B cell (primary cell): ENCODE data around the gene BTBD18. TPM values are rescaled to one million over a fixed set of nuclear protein-coding genes. Genes with fewer than 3 reads are reported as not detected.

Source experiments
- ATAC-seq: fragments of 200-7000 bp; cut with Tn5 transposase; one replicate; pipeline ENCODE4 v1.10.0; 2021; ENCODE audit warnings: low read depth, mild to moderate bottlenecking, moderate number of reproducible peaks, moderate library complexity
- CTCF ChIA-PET: fragments of 350-600 bp; sonication (Branson Sonifier 250); formaldehyde crosslinking; loops from one replicate; lab custom pipeline; 2021; ENCODE audit warnings: antibody characterized with exemption, inconsistent platforms; lab: Charles Lee
- POLR2A ChIA-PET: fragments of 350-600 bp; sonication (Branson Sonifier 250); formaldehyde crosslinking; loops from one replicate; lab custom pipeline; 2021; ENCODE audit warnings: antibody characterized with exemption; lab: Charles Lee
- DNase-seq: peaks from one replicate; pipeline ENCODE4 v3.0.0; 2013
- H2AFZ ChIP-seq: 2 replicates; pipeline ENCODE4 v1.6.1; 2012; ENCODE audit warnings: mild to moderate bottlenecking, low read depth, low read length; ENCODE audit not compliant: insufficient read depth, poor library complexity, severe bottlenecking
- H3K27ac ChIP-seq, 2 donors: 1 replicate in 1 of 2; 2 replicates in 1 of 2; pipeline ENCODE4 v1.5.1; 2012 to 2013; ENCODE audit warnings: low read length in 2 of 2, mild to moderate bottlenecking in 2 of 2, moderate library complexity in 1 of 2
- H3K27me3 ChIP-seq, 4 experiments: fragments of 200-600 bp in 1 of 4; sonication (generic) in 1 of 4; replicated peaks in 1 of 4; 1 replicate in 2 of 4; 2 replicates in 2 of 4; pipeline versions ENCODE4 v1.6.1 to v1.7.0; 2013 to 2016; ENCODE audit warnings: low read length in 3 of 4, mild to moderate bottlenecking in 2 of 4, mixed read lengths in 1 of 4, moderate library complexity in 1 of 4; ENCODE audit not compliant: insufficient read depth in 4 of 4, control insufficient read depth in 3 of 4; ENCODE audit errors: control extremely low read depth in 1 of 4
- H3K36me3 ChIP-seq, 2 experiments: replicated peaks in 1 of 2; 1 replicate in 1 of 2; 2 replicates in 1 of 2; pipeline versions ENCODE4 v1.6.1 to v1.7.1; 2013; ENCODE audit warnings: low read length in 1 of 2; ENCODE audit not compliant: insufficient read depth in 2 of 2, control insufficient read depth in 1 of 2; ENCODE audit errors: control extremely low read depth in 1 of 2, extremely low read depth in 1 of 2
- H3K4me1 ChIP-seq, 2 donors: fragments of 200-600 bp in 1 of 2; sonication (generic) in 1 of 2; 1 replicate in 1 of 2; 2 replicates in 1 of 2; pipeline versions ENCODE4 v1.5.1 to v1.6.1; 2013 to 2017; ENCODE audit warnings: low read length in 2 of 2; ENCODE audit not compliant: control insufficient read depth in 2 of 2, insufficient read depth in 2 of 2
- H3K4me2 ChIP-seq: replicated peaks from 2 replicates; pipeline ENCODE3; 2012; ENCODE audit warnings: mild to moderate bottlenecking, low read depth, low read length; ENCODE audit not compliant: poor library complexity, severe bottlenecking
- H3K4me3 ChIP-seq, 5 experiments: fragments of 200-600 bp in 1 of 5; sonication (generic) in 1 of 5; 1 replicate in 3 of 5; 2 replicates in 2 of 5; pipeline versions ENCODE4 v1.5.1 to v1.7.0; 2011 to 2016; ENCODE audit warnings: low read length in 4 of 5, mild to moderate bottlenecking in 4 of 5, low read depth in 2 of 5, control low read depth in 1 of 5, moderate library complexity in 1 of 5; ENCODE audit not compliant: insufficient read depth in 1 of 5; ENCODE audit errors: control extremely low read depth in 1 of 5, extremely low read depth in 1 of 5
- H3K79me2 ChIP-seq: fragments of 200-600 bp; sonication (generic); one replicate; pipeline ENCODE4 v1.6.0; 2016; ENCODE audit warnings: low read length; ENCODE audit not compliant: control insufficient read depth, insufficient read depth
- H3K9ac ChIP-seq: fragments of 200-600 bp; sonication (generic); 2 replicates; pipeline ENCODE4 v1.6.1; 2017; ENCODE audit warnings: mild to moderate bottlenecking, low read length, moderate library complexity
- H3K9me3 ChIP-seq, 3 donors: one replicate each; pipeline versions ENCODE4 v1.6.1 to v1.7.1; 2013; ENCODE audit warnings: low read length in 2 of 3; ENCODE audit not compliant: control insufficient read depth in 2 of 3, insufficient read depth in 1 of 3; ENCODE audit errors: control extremely low read depth in 1 of 3
- H4K20me1 ChIP-seq: 2 replicates; pipeline ENCODE4 v1.6.0; 2012; ENCODE audit warnings: mild to moderate bottlenecking, low read length; ENCODE audit not compliant: insufficient read depth, control insufficient read depth, poor library complexity, severe bottlenecking
- H3K27ac Mint-ChIP-seq: one replicate; pipeline ENCODE4 v1.8.0; 2021; ENCODE audit warnings: mixed read lengths
- H3K27me3 Mint-ChIP-seq: one replicate; pipeline ENCODE4 v1.8.0; 2021; ENCODE audit warnings: mixed read lengths
- H3K4me1 Mint-ChIP-seq: one replicate; pipeline ENCODE4 v1.8.0; 2021; ENCODE audit warnings: mixed read lengths
- H3K4me3 Mint-ChIP-seq: one replicate; pipeline ENCODE4 v1.8.0; 2021; ENCODE audit warnings: mixed read lengths
- H3K9me3 Mint-ChIP-seq: one replicate; pipeline ENCODE4 v1.8.0; 2022; ENCODE audit warnings: mixed read lengths; ENCODE audit not compliant: insufficient read depth
- EZH2 ChIP-seq: IDR thresholded peaks from 2 replicates; pipeline ENCODE4 v1.6.1; 2012; ENCODE audit warnings: borderline replicate concordance, low read depth, mild to moderate bottlenecking, moderate library complexity, low read length; ENCODE audit not compliant: insufficient read depth, poor library complexity, severe bottlenecking
- WGBS: methylation state at CpG from one replicate; pipeline ENCODE4 v1.1.5; 2013; ENCODE audit warnings: missing lambda C conversion rate; ENCODE audit not compliant: insufficient coverage; 5-methylcytosine and 5-hydroxymethylcytosine counted together
- intact Hi-C: fragments of 100-400 bp; cut with micrococcal nuclease; formaldehyde crosslinking; loops from one replicate; pipeline ENCODE4 v1.10.0; 2022
- polyA plus RNA-seq: library from polyadenylated mRNA; depleted of rRNA; stranded (reverse); fragments of >200 nt; gene quantifications from 2 replicates; pipeline ENCODE4 v1.2.3, GENCODE V29; 2012
- total RNA-seq, 2 donors: library from RNA; stranded (reverse); fragments of 120-200 nt in 1 of 2; gene quantifications; 1 replicate in 1 of 2; 2 replicates in 1 of 2; pipeline versions ENCODE4 v1.2.3 to v1.2.4, GENCODE V29; 2013 to 2022
- TF ChIP-seq, protein P1 (sequence below): fragments of 200-600 bp; IDR thresholded peaks from one replicate; pipeline ENCODE4 v1.8.0; 2022; ENCODE audit warnings: antibody characterized with exemption, mild to moderate bottlenecking

The BTBD18 gene
- total and polyA plus RNA-seq, 2 donors (not counting 1 experiment from before 2014, with no cell fraction given) = not detected

DNA sequence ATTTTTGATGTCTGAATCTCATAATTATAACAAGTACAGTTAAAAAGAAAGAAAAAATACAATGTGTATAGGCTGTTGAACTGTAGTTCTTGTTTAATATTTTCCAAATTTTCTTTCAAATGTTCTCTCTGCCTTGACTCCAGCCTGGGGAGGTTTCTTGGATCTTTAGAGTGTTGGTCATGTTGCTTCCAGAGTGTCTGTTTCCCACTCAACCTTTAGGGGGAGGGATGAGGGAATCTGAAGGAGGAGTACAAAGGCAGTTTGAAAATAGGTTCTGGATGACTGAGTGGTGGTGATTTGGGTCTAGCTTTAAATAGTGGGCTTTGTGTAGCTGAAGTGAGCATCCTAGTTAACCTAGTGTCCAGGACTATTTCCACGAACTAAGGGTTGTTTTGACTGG is 11.9 kb upstream of the BTBD18 start:
- no peaks in the 10 kb centered on the region for H4K20me1 ChIP-seq
- ChIA-PET CTCF (interaction anchor here (1.4 to 6.0 kb wide), 2 partner anchors 12 to 36 kb away, joined by 6 to 68 read pairs; partner anchors contain the start of gene BTBD18), POLR2A (no interaction called here)
- H3K36me3 ChIP-seq = no peaks in the 10 kb centered on the region
- no peaks in the 10 kb centered on the region for H3K27me3 ChIP-seq
- peaks cover 33% of the 10 kb centered on the region for H3K4me1 Mint-ChIP-seq
- H3K4me1 ChIP-seq = peaks cover 15 to 19% of the 10 kb centered on the region in 2 donors
- no peak for DNase-seq
- no peaks in the 10 kb centered on the region for H3K9me3 Mint-ChIP-seq
- no peaks in the 10 kb centered on the region for H3K9me3 ChIP-seq
- intact Hi-C loops = no loop called here
- no CpG with 5 or more reads among the region's 1 CpG for WGBS
- no peaks in the 10 kb centered on the region for H3K27me3 Mint-ChIP-seq
- no peak for TF ChIP-seq EZH2
- TF ChIP-seq, protein P1, sequence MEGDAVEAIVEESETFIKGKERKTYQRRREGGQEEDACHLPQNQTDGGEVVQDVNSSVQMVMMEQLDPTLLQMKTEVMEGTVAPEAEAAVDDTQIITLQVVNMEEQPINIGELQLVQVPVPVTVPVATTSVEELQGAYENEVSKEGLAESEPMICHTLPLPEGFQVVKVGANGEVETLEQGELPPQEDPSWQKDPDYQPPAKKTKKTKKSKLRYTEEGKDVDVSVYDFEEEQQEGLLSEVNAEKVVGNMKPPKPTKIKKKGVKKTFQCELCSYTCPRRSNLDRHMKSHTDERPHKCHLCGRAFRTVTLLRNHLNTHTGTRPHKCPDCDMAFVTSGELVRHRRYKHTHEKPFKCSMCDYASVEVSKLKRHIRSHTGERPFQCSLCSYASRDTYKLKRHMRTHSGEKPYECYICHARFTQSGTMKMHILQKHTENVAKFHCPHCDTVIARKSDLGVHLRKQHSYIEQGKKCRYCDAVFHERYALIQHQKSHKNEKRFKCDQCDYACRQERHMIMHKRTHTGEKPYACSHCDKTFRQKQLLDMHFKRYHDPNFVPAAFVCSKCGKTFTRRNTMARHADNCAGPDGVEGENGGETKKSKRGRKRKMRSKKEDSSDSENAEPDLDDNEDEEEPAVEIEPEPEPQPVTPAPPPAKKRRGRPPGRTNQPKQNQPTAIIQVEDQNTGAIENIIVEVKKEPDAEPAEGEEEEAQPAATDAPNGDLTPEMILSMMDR = no peak
- H3K4me3 ChIP-seq = peak overlapping the region in 3 of 5 experiments; percentile 7 to 64 (median 15)
- peak overlapping the region; percentile 69 for H3K4me2 ChIP-seq
- H3K4me3 Mint-ChIP-seq = peak overlapping the region; percentile 74
- H2AFZ ChIP-seq = no peak overlapping the region
- peak overlapping the region in 1 of 2 donors; percentile 36 for H3K27ac ChIP-seq
- H3K9ac ChIP-seq = peak overlapping the region; percentile 67
- H3K79me2 ChIP-seq = peaks cover 65% of the 10 kb centered on the region
- ATAC-seq = no peak
- no peak overlapping the region for H3K27ac Mint-ChIP-seq

- intact Hi-C loops = no loop called here
- peak overlapping the region; percentile 76 for H3K4me3 Mint-ChIP-seq
Measured at GRCh38 chr11:57762235-57762861, 10.7 kb upstream of the BTBD18 start.

More at GRCh38 chr11:57762235-57762861, 10.7 kb upstream of the BTBD18 start:
- Histone ChIP-seq H3K27me3 (no peaks in the 10 kb centered on the region), H3K4me2 (peak overlapping the region; percentile 69), H3K4me3 (peak overlapping the region; percentile 46 to 68 (median 64)), H3K27ac (peak overlapping the region in 1 of 2 donors; percentile 77), H3K9me3 (no peaks in the 10 kb centered on the region), H3K9ac (peak overlapping the region; percentile 67), H4K20me1 (no peaks in the 10 kb centered on the region), H2AFZ (peak overlapping the region; percentile 71), H3K4me1 (peaks cover 15 to 19% of the 10 kb centered on the region in 2 donors), H3K36me3 (no peaks in the 10 kb centered on the region), H3K79me2 (peaks cover 53% of the 10 kb centered on the region)
- Mint-ChIP-seq H3K4me1 (peaks cover 32% of the 10 kb centered on the region), H3K9me3 (no peaks in the 10 kb centered on the region), H3K27ac (no peak overlapping the region), H3K27me3 (no peaks in the 10 kb centered on the region)
- ATAC-seq (no peak), DNase-seq (no peak)
- WGBS = 11% methylated on average over 3 of the region's 9 CpGs
- TF ChIP-seq, protein P1 = no peak
- TF ChIP-seq EZH2 = no peak
- ChIA-PET POLR2A (no interaction called here), CTCF (interaction anchor here (0.6 to 6.0 kb wide), 5 partner anchors 11 to 55 kb away, joined by 3 to 68 read pairs (median 5); partner anchors contain the start of genes BTBD18 and SELENOH)
